K562 (cell line): Measurements from ENCODE around the gene CHL1. TPM values are rescaled to one million over a fixed set of nuclear protein-coding genes. Genes with fewer than 3 reads are reported as not detected.

Source experiments
- ATAC-seq: fragments of 200-7000 bp; cut with Tn5 transposase; 3 replicates; pipeline ENCODE4 v1.9.1; 2020; ENCODE audit warnings: moderate library complexity
- BruUV-seq: library from RNA; stranded (reverse); fragments of 400-500 nt; replicated peaks from 2 replicates; lab custom pipeline; 2021; lab: Mats Ljungman, UMichigan
- CTCF ChIA-PET: fragments of 300-600 bp; formaldehyde crosslinking; extraction: SDS; loops from one replicate; lab custom pipeline; 2021; ENCODE audit warnings: low intra/inter-chr PET ratio; lab: Yijun Ruan, JAX
- POLR2A ChIA-PET: fragments of 300-600, 350-650 bp; sonication (Branson Sonifier 250); formaldehyde crosslinking; extraction: SDS; loops from one replicate; lab custom pipeline; 2021; ENCODE audit warnings: antibody characterized with exemption, inconsistent platforms; lab: Yijun Ruan, JAX
- DNase-seq, 4 experiments: peaks; one replicate each; pipeline versions ENCODE4 v3.0.0 to v3.0.0-alpha.2; 2011 to 2018; ENCODE audit warnings: low spot score in 3 of 4, mixed read lengths in 3 of 4; ENCODE audit errors: extremely low read depth in 1 of 4
- FAIRE-seq: peaks from 2 replicates; lab custom pipeline; 2011; peaks lifted over from hg19 to GRCh38; lab: Jason Lieb, UNC
- H2AFZ ChIP-seq: 2 replicates; pipeline ENCODE4 v1.6.0; 2011; ENCODE audit warnings: low read depth, low read length, control low read depth, inconsistent platforms
- H3K27ac ChIP-seq: fragments of 200-600 bp; 3 replicates; pipeline ENCODE4 v1.8.0; 2011; ENCODE audit warnings: low read depth, mild to moderate bottlenecking, control low read depth, inconsistent platforms, low read length, moderate library complexity, mixed read lengths; ENCODE audit errors: extremely low read depth
- H3K27me3 ChIP-seq, 2 experiments: fragments of 300-600 bp in 1 of 2; 2 replicates in 1 of 2; 3 replicates in 1 of 2; pipeline versions ENCODE4 v1.6.0 to v1.8.0; 2011; ENCODE audit warnings: inconsistent platforms in 2 of 2, low read length in 2 of 2, mild to moderate bottlenecking in 1 of 2, mixed read lengths in 1 of 2, moderate library complexity in 1 of 2; ENCODE audit not compliant: control insufficient read depth in 2 of 2, insufficient read depth in 2 of 2
- H3K36me3 ChIP-seq: fragments of 300-600 bp; 3 replicates; pipeline ENCODE4 v1.8.0; 2011; ENCODE audit warnings: mild to moderate bottlenecking, low read length, inconsistent platforms; ENCODE audit not compliant: control insufficient read depth, insufficient read depth
- H3K4me1 ChIP-seq, 2 experiments: fragments of 200-600 bp in 1 of 2; replicated peaks in 1 of 2; 2 replicates in 1 of 2; 3 replicates in 1 of 2; pipeline versions ENCODE4 v1.5.1 to v1.8.0; 2011; ENCODE audit warnings: inconsistent platforms in 2 of 2, low read length in 2 of 2, mild to moderate bottlenecking in 1 of 2, mixed read lengths in 1 of 2, moderate library complexity in 1 of 2; ENCODE audit not compliant: control insufficient read depth in 2 of 2, insufficient read depth in 2 of 2
- H3K4me2 ChIP-seq: 2 replicates; pipeline ENCODE4 v1.6.1; 2011; ENCODE audit warnings: low read length, control low read depth, inconsistent platforms, mixed read lengths; ENCODE audit not compliant: insufficient read depth
- H3K4me3 ChIP-seq: fragments of 200-600 bp; sonication (generic), shearing (Covaris generic); 2 replicates; pipeline ENCODE4 v1.5.1; 2016; ENCODE audit warnings: control low read depth, inconsistent platforms
- H3K79me2 ChIP-seq: fragments of 200-600 bp; 3 replicates; pipeline ENCODE4 v1.8.0; 2011; ENCODE audit warnings: low read length, inconsistent platforms; ENCODE audit not compliant: control insufficient read depth, insufficient read depth
- H3K9ac ChIP-seq, 2 experiments: 2 replicates each; pipeline versions ENCODE4 v1.6.0 to v1.6.1; 2011; ENCODE audit warnings: low read depth in 2 of 2, low read length in 2 of 2, control low read depth in 1 of 2, inconsistent platforms in 1 of 2, mild to moderate bottlenecking in 1 of 2, mixed read lengths in 1 of 2; ENCODE audit not compliant: insufficient read depth in 1 of 2
- H3K9me1 ChIP-seq: one replicate; pipeline ENCODE4 v1.6.0; 2011; ENCODE audit warnings: inconsistent platforms, mild to moderate bottlenecking, low read length, moderate library complexity; ENCODE audit not compliant: control insufficient read depth, insufficient read depth
- H3K9me3 ChIP-seq: replicated peaks from 2 replicates; pipeline ENCODE4 v1.5.1; 2011; ENCODE audit warnings: low read depth, low read length, inconsistent platforms; ENCODE audit not compliant: control insufficient read depth, insufficient read depth
- H4K20me1 ChIP-seq: replicated peaks from 2 replicates; pipeline ENCODE4 v1.6.1; 2011; ENCODE audit warnings: low read length, inconsistent platforms, mixed read lengths; ENCODE audit not compliant: control insufficient read depth, insufficient read depth
- CBX8 ChIP-seq: fragments of 200-600 bp; sonication (generic); IDR thresholded peaks from 2 replicates; pipeline ENCODE4 v1.6.1; 2012; ENCODE audit warnings: borderline replicate concordance, mixed run types, low read depth, mild to moderate bottlenecking, moderate library complexity, mixed read lengths, low read length, control low read depth, inconsistent platforms; ENCODE audit not compliant: poor library complexity, severe bottlenecking; ENCODE audit errors: extremely low read depth
- CHAMP1 ChIP-seq: fragments of 450-650 bp; IDR thresholded peaks from 2 replicates; pipeline ENCODE4 v1.6.1; 2016; ENCODE audit warnings: mild to moderate bottlenecking
- DNMT1 ChIP-seq: fragments of 450-650 bp; IDR thresholded peaks from 2 replicates; pipeline ENCODE4 v1.6.1; 2016; ENCODE audit warnings: antibody characterized with exemption, mild to moderate bottlenecking
- HNRNPLL ChIP-seq: fragments of 200-400 bp; formaldehyde crosslinking; IDR thresholded peaks from 2 replicates; pipeline ENCODE4 v1.6.1; 2017; ENCODE audit warnings: low read length, low read depth, mild to moderate bottlenecking; ENCODE audit not compliant: poor library complexity, severe bottlenecking
- KLF16 ChIP-seq: IDR thresholded peaks from 2 replicates; pipeline ENCODE4 v1.6.1; 2016; ENCODE audit warnings: antibody characterized with exemption
- MYC ChIP-seq, 2 experiments: fragments of 250-450 bp in 1 of 2; sonication (Bioruptor Pico) in 1 of 2; IDR thresholded peaks; 2 replicates each; pipeline versions ENCODE4 v1.5.1 to v1.6.1; 2012 to 2021; ENCODE audit warnings: low read depth in 2 of 2, borderline replicate concordance in 1 of 2, improper control_type of control experiment in 1 of 2, low read length in 1 of 2, mild to moderate bottlenecking in 1 of 2, moderate library complexity in 1 of 2
- NFRKB ChIP-seq: fragments of 450-650 bp; IDR thresholded peaks from 2 replicates; pipeline ENCODE4 v1.6.1; 2016; ENCODE audit warnings: low read depth
- PML ChIP-seq: IDR thresholded peaks from 2 replicates; pipeline ENCODE4 v1.6.1; 2012; ENCODE audit warnings: low read length, inconsistent platforms
- SRSF9 ChIP-seq: fragments of 200-400 bp; formaldehyde crosslinking; IDR thresholded peaks from 2 replicates; pipeline ENCODE4 v1.6.1; 2017; ENCODE audit warnings: low read depth, low read length, borderline replicate concordance
- TGIF2 ChIP-seq: sonication (generic); formaldehyde crosslinking; IDR thresholded peaks from 2 replicates; pipeline ENCODE4 v1.8.1; 2022; ENCODE audit warnings: mild to moderate bottlenecking, missing genetic modification reagents, moderate library complexity
- ZNF143 ChIP-seq: sonication (generic); formaldehyde crosslinking; IDR thresholded peaks from 2 replicates; pipeline ENCODE4 v1.9.0; 2022; ENCODE audit warnings: mild to moderate bottlenecking, missing genetic modification reagents
- ZNF224 ChIP-seq: sonication (generic); formaldehyde crosslinking; IDR thresholded peaks from 2 replicates; pipeline ENCODE4 v1.8.0; 2022; ENCODE audit warnings: mild to moderate bottlenecking, missing genetic modification reagents
- ZNF507 ChIP-seq: conservative IDR thresholded peaks from 2 replicates; pipeline ENCODE4 v1.6.1; 2017; ENCODE audit warnings: missing genetic modification characterization, missing compliant biosample characterization
- WGBS: fragments of 100-300 bp; shearing (Covaris generic); methylation state at CpG from one replicate; pipeline ENCODE4 v1.1.6; 2016; ENCODE audit warnings: low coverage, mixed read lengths; ENCODE audit not compliant: insufficient coverage; ENCODE audit errors: missing lambda C conversion rate; 5-methylcytosine and 5-hydroxymethylcytosine counted together
- in situ Hi-C: fragments of 300-500 bp; cut with MboI; formaldehyde crosslinking; loops from 4 replicates; pipeline ENCODE4 v1.15.0; 2018; ENCODE audit warnings: inconsistent platforms, mixed read lengths
- intact Hi-C: fragments of 100-400 bp; cut with micrococcal nuclease; formaldehyde crosslinking; loops from 2 replicates; pipeline ENCODE4 v1.14.2; 2022
- polyA plus RNA-seq, 8 experiments: library from polyadenylated mRNA; depleted of rRNA in 4 of 8; stranded (reverse) in 5 of 8; unstranded in 3 of 8; fragments of >200 nt; fragmentation: Nextera tagmentation in 2 of 8; fragmentation: Illumina TruSeq in 1 of 8; extraction: Ambion mirVana in 2 of 8; extraction: Trizol in 1 of 8; gene quantifications; 2 replicates each; pipeline versions ENCODE4 v1.2.1 to v1.2.3, GENCODE V29; 2011 to 2014; ENCODE audit warnings: inconsistent platforms in 1 of 8, missing spikeins in 1 of 8
- total RNA-seq, 7 experiments: library from RNA; depleted of rRNA in 6 of 7; stranded (reverse); fragments of >200 nt in 6 of 7; fragmentation: Illumina TruSeq in 2 of 7; extraction: Trizol in 2 of 7; gene quantifications; 2 replicates each; pipeline versions ENCODE4 v1.2.1 to v1.2.3, GENCODE V29; 2011 to 2021; ENCODE audit warnings: low replicate concordance in 1 of 7
- TF ChIP-seq, protein P1 (sequence below): fragments of 250-450 bp; sonication (Bioruptor Pico); IDR thresholded peaks from 2 replicates; pipeline ENCODE4 v1.8.0; 2022; ENCODE audit warnings: moderate library complexity, mild to moderate bottlenecking, inconsistent platforms
- TF ChIP-seq, protein P2 (sequence below): sonication (generic); formaldehyde crosslinking; IDR thresholded peaks from 2 replicates; pipeline ENCODE4 v1.8.0; 2022; ENCODE audit warnings: missing genetic modification reagents, mild to moderate bottlenecking, borderline replicate concordance
- TF ChIP-seq, protein P3 (sequence below): fragments of 450-650 bp; formaldehyde crosslinking; IDR thresholded peaks from 2 replicates; pipeline ENCODE4 v1.4.0; 2020; ENCODE audit warnings: mild to moderate bottlenecking, moderate library complexity

Gene CHL1
- total and polyA plus RNA-seq, 9 of the 15 experiments (the other 6 are each of a cell fraction or from before 2014, with no cell fraction given): 0.02 TPM; not detected in 8

GRCh38 chr3:373193-373779 is 176.7 kb downstream of the CHL1 start:
- intact Hi-C loops: no loop called here
- 0% methylated on average over 6 of the region's 6 CpGs for WGBS
- Histone ChIP-seq H4K20me1 (no peaks in the 10 kb centered on the region), H3K4me1 (no peaks in the 10 kb centered on the region), H3K4me3 (no peak overlapping the region), H3K9me3 (no peaks in the 10 kb centered on the region; the same call in 1 of the 2 replicates), H3K27me3 (no peaks in the 10 kb centered on the region), H3K27ac (no peak overlapping the region), H3K9ac (no peak overlapping the region), H2AFZ (no peak overlapping the region), H3K4me2 (no peak overlapping the region), H3K36me3 (no peaks in the 10 kb centered on the region), H3K79me2 (no peaks in the 10 kb centered on the region), H3K9me1 (no peaks in the 10 kb centered on the region)
- FAIRE-seq (no peak), DNase-seq (no peak), ATAC-seq (no peak)
- no TSS peak for BruUV-seq
- in situ Hi-C loops: no loop called here
- ChIA-PET CTCF (no interaction called here), POLR2A (no interaction called here)
- TF ChIP-seq, protein P1, sequence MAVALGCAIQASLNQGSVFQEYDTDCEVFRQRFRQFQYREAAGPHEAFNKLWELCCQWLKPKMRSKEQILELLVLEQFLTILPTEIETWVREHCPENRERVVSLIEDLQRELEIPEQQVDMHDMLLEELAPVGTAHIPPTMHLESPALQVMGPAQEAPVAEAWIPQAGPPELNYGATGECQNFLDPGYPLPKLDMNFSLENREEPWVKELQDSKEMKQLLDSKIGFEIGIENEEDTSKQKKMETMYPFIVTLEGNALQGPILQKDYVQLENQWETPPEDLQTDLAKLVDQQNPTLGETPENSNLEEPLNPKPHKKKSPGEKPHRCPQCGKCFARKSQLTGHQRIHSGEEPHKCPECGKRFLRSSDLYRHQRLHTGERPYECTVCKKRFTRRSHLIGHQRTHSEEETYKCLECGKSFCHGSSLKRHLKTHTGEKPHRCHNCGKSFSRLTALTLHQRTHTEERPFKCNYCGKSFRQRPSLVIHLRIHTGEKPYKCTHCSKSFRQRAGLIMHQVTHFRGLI (CRISPR knock-in tag): no peak
- TF ChIP-seq PML: no peak
- TF ChIP-seq CHAMP1: no peak
- TF ChIP-seq HNRNPLL: no peak
- TF ChIP-seq TGIF2 (CRISPR knock-in tag): no peak
- TF ChIP-seq MYC (IDR thresholded peaks at IDR 0.05; ENCODE audit: low read depth, low read length): no peak
- no peak for TF ChIP-seq MYC (CRISPR knock-in tag; IDR thresholded peaks at IDR 0.05; ENCODE audit: borderline replicate concordance, low read depth)
- no peak for TF ChIP-seq ZNF507
- TF ChIP-seq, protein P2, sequence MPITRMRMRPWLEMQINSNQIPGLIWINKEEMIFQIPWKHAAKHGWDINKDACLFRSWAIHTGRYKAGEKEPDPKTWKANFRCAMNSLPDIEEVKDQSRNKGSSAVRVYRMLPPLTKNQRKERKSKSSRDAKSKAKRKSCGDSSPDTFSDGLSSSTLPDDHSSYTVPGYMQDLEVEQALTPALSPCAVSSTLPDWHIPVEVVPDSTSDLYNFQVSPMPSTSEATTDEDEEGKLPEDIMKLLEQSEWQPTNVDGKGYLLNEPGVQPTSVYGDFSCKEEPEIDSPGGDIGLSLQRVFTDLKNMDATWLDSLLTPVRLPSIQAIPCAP: no peak
- TF ChIP-seq CBX8: no peak
- TF ChIP-seq NFRKB: no peak
- TF ChIP-seq DNMT1: no peak
- TF ChIP-seq, protein P3, sequence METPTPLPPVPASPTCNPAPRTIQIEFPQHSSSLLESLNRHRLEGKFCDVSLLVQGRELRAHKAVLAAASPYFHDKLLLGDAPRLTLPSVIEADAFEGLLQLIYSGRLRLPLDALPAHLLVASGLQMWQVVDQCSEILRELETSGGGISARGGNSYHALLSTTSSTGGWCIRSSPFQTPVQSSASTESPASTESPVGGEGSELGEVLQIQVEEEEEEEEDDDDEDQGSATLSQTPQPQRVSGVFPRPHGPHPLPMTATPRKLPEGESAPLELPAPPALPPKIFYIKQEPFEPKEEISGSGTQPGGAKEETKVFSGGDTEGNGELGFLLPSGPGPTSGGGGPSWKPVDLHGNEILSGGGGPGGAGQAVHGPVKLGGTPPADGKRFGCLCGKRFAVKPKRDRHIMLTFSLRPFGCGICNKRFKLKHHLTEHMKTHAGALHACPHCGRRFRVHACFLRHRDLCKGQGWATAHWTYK (CRISPR knock-in tag): no peak
- no peak for TF ChIP-seq ZNF143 (CRISPR knock-in tag)
- no peak for TF ChIP-seq KLF16
- no peak for TF ChIP-seq ZNF224 (CRISPR knock-in tag)
- no peak for TF ChIP-seq SRSF9
